Measurements from ENCODE around the gene FNDC11. TPM values are rescaled to one million over a fixed set of nuclear protein-coding genes. Genes with fewer than 3 reads are reported as not detected.

Gene FNDC11
- polyA plus RNA-seq, 2 of the 4 experiments (the other 2 are of a cell fraction) = 0.14 to 0.18 TPM

GRCh38 chr20:63587256-63587655, 33.3 kb downstream of the FNDC11 start:
- WGBS (ENCODE audit: missing lambda C conversion rate) = 85% methylated on average over 12 of the region's 12 CpGs
- no peak for FAIRE-seq
- H3K4me1 ChIP-seq = no peaks in the 10 kb centered on the region
- POLR2A ChIA-PET = no interaction called here
- ATAC-seq = no peak
- H3K4me3 ChIP-seq = no peak overlapping the region
- no peak overlapping the region for H3K4me2 ChIP-seq
- CTCF ChIA-PET = interaction anchor here (1.4 kb wide), 1 partner anchor 50 kb away, joined by 4 read pairs; the partner anchor contains the start of gene PTK6
- no peaks in the 10 kb centered on the region for H3K9me3 ChIP-seq
- no peak overlapping the region for H3K27ac ChIP-seq
- no peak for DNase-seq (ENCODE audit: low read depth in 1 of 2, low spot score in 1 of 2)
- TF ChIP-seq CBX8 (IDR thresholded peaks at IDR 0.05) (no peak), FOSB (CRISPR knock-in tag; IDR thresholded peaks at IDR 0.05) (no peak), EP300 (IDR thresholded peaks at IDR 0.05) (no peak), NR3C1 (IDR thresholded peaks at IDR 0.05) (no peak), CBX2 (IDR thresholded peaks at IDR 0.05; ENCODE audit: borderline replicate concordance, low read depth) (no peak), RARB (CRISPR knock-in tag; IDR thresholded peaks at IDR 0.05) (no peak), FOXS1 (CRISPR knock-in tag; IDR thresholded peaks at IDR 0.05) (no peak), ATOH8 (CRISPR knock-in tag; IDR thresholded peaks at IDR 0.05; ENCODE audit: low read depth) (no peak), TP53 (CRISPR knock-in tag; IDR thresholded peaks at IDR 0.05) (no peak), ZSCAN20 (CRISPR knock-in tag; IDR thresholded peaks at IDR 0.05) (no peak), NFE2L2 (conservative IDR thresholded peaks at IDR 0.05; ENCODE audit: low read length) (no peak), RAD21 (conservative IDR thresholded peaks at IDR 0.05 in 1 of 2, IDR thresholded peaks at IDR 0.05 in 1 of 2) (no peak), EHMT2 (IDR thresholded peaks at IDR 0.05; ENCODE audit: low read depth) (no peak), POLR2AphosphoS2 (conservative IDR thresholded peaks at IDR 0.05; ENCODE audit: low read length) (no peak), CHD2 (IDR thresholded peaks at IDR 0.05; ENCODE audit: low read length, partially characterized antibody) (no peak), RFX5 (IDR thresholded peaks at IDR 0.05) (no peak), JUNB (IDR thresholded peaks at IDR 0.05) (no peak), EHF (CRISPR knock-in tag; IDR thresholded peaks at IDR 0.05) (no peak)
- TF ChIP-seq, protein P1, sequence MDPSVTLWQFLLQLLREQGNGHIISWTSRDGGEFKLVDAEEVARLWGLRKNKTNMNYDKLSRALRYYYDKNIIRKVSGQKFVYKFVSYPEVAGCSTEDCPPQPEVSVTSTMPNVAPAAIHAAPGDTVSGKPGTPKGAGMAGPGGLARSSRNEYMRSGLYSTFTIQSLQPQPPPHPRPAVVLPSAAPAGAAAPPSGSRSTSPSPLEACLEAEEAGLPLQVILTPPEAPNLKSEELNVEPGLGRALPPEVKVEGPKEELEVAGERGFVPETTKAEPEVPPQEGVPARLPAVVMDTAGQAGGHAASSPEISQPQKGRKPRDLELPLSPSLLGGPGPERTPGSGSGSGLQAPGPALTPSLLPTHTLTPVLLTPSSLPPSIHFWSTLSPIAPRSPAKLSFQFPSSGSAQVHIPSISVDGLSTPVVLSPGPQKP (IDR thresholded peaks at IDR 0.05; ENCODE audit: low read depth, low read length) = no peak

GRCh38 chr20:63587776-63588591, 34.0 kb downstream of the FNDC11 start:
- no peaks in the 10 kb centered on the region for H3K9me3 ChIP-seq
- TF ChIP-seq, protein P1 (IDR thresholded peaks at IDR 0.05; ENCODE audit: low read depth, low read length) = no peak
- TF ChIP-seq SREBF2 (IDR thresholded peaks at IDR 0.05) (no peak), BHLHE40 (IDR thresholded peaks at IDR 0.05; ENCODE audit: low read depth, low read length) (no peak), CHD4 (IDR thresholded peaks at IDR 0.05; ENCODE audit: borderline replicate concordance) (no peak), MAFK (IDR thresholded peaks at IDR 0.05; ENCODE audit: partially characterized antibody) (no peak), HEYL (CRISPR knock-in tag; IDR thresholded peaks at IDR 0.05) (no peak), HOXA7 (CRISPR knock-in tag; IDR thresholded peaks at IDR 0.05) (no peak), NFE2L2 (conservative IDR thresholded peaks at IDR 0.05; ENCODE audit: low read length) (no peak)
- TF ChIP-seq, protein P2, sequence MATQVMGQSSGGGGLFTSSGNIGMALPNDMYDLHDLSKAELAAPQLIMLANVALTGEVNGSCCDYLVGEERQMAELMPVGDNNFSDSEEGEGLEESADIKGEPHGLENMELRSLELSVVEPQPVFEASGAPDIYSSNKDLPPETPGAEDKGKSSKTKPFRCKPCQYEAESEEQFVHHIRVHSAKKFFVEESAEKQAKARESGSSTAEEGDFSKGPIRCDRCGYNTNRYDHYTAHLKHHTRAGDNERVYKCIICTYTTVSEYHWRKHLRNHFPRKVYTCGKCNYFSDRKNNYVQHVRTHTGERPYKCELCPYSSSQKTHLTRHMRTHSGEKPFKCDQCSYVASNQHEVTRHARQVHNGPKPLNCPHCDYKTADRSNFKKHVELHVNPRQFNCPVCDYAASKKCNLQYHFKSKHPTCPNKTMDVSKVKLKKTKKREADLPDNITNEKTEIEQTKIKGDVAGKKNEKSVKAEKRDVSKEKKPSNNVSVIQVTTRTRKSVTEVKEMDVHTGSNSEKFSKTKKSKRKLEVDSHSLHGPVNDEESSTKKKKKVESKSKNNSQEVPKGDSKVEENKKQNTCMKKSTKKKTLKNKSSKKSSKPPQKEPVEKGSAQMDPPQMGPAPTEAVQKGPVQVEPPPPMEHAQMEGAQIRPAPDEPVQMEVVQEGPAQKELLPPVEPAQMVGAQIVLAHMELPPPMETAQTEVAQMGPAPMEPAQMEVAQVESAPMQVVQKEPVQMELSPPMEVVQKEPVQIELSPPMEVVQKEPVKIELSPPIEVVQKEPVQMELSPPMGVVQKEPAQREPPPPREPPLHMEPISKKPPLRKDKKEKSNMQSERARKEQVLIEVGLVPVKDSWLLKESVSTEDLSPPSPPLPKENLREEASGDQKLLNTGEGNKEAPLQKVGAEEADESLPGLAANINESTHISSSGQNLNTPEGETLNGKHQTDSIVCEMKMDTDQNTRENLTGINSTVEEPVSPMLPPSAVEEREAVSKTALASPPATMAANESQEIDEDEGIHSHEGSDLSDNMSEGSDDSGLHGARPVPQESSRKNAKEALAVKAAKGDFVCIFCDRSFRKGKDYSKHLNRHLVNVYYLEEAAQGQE (IDR thresholded peaks at IDR 0.05) = no peak
- ChIA-PET POLR2A (no interaction called here), CTCF (interaction anchor here (1.4 kb wide), 1 partner anchor 50 kb away, joined by 4 read pairs; the partner anchor contains the start of gene PTK6)
- ATAC-seq (no peak), DNase-seq (ENCODE audit: low read depth in 1 of 2, low spot score in 1 of 2) (no peak), FAIRE-seq (no peak)
- no peaks in the 10 kb centered on the region for H3K4me1 ChIP-seq
- H3K4me3 ChIP-seq = no peak overlapping the region
- 71% methylated on average over 19 of the region's 19 CpGs for WGBS (ENCODE audit: missing lambda C conversion rate)
- no peak overlapping the region for H3K27ac ChIP-seq
- H3K4me2 ChIP-seq = no peak overlapping the region
